Thyroid gland (tissue), 4 donors: ENCODE measurements around the gene PTPRN2. TPM values are rescaled to one million over a fixed set of nuclear protein-coding genes. Genes with fewer than 3 reads are reported as not detected.

ENCODE experiments used
- DNase-seq, 2 donors: peaks; one replicate each; pipeline ENCODE4 v3.0.0-alpha.2; 2019
- H3K27ac ChIP-seq, 3 donors: fragments of 200-600 bp; sonication (generic); 1 replicate in 2 of 3; 2 replicates in 1 of 3; pipeline ENCODE4 v1.5.1; 2016 to 2019; ENCODE audit warnings: mild to moderate bottlenecking in 1 of 3, moderate library complexity in 1 of 3
- H3K27me3 ChIP-seq: fragments of 200-600 bp; sonication (generic); one replicate; pipeline ENCODE4 v1.5.1; 2019
- H3K36me3 ChIP-seq, 2 donors: fragments of 200-600 bp; sonication (generic); one replicate each; pipeline ENCODE4 v1.5.1; 2016 to 2019
- H3K4me1 ChIP-seq, 2 donors: fragments of 200-600 bp; sonication (generic); one replicate each; pipeline ENCODE4 v1.5.1; 2017 to 2019
- H3K4me3 ChIP-seq, 3 donors: fragments of 200-600 bp; sonication (generic); replicated peaks in 1 of 3; 1 replicate in 2 of 3; 2 replicates in 1 of 3; pipeline ENCODE4 v1.5.1; 2016; ENCODE audit warnings: mild to moderate bottlenecking in 1 of 3
- H3K9me3 ChIP-seq: fragments of 200-600 bp; sonication (generic); one replicate; pipeline ENCODE4 v1.5.1; 2017
- POLR2A ChIP-seq, 2 donors: fragments of 450-650 bp; IDR thresholded peaks; one replicate each; pipeline ENCODE4 v1.6.1; 2017; ENCODE audit warnings: antibody characterized with exemption in 2 of 2, mild to moderate bottlenecking in 2 of 2, moderate library complexity in 1 of 2
- WGBS, 2 donors: methylation state at CpG; one replicate each; pipeline ENCODE4 v1.1.5; 2017; 5-methylcytosine and 5-hydroxymethylcytosine counted together
- intact Hi-C: fragments of 100-400 bp; cut with DNase I; formaldehyde crosslinking; loops from one replicate; pipeline ENCODE4 v1.15.1; 2023
- total RNA-seq, 4 donors: library from RNA; depleted of rRNA; stranded (reverse); fragments of >200 nt; gene quantifications; one replicate each; pipeline ENCODE4 v1.2.3, GENCODE V29; 2016
- TF ChIP-seq, protein P1 (sequence below), 6 experiments: fragments of 200-600 bp in 3 of 6; fragments of 450-650 bp in 3 of 6; sonication (generic) in 3 of 6; IDR thresholded peaks; one replicate each; pipeline ENCODE4 v1.5.1; 2016 to 2019; ENCODE audit warnings: antibody characterized with exemption in 6 of 6, mild to moderate bottlenecking in 2 of 6, inconsistent platforms in 1 of 6, moderate library complexity in 1 of 6

The PTPRN2 gene
- total RNA-seq, 4 donors from 2014 or later, result 4.2 to 9.9 (median 7.7) TPM

DNA sequence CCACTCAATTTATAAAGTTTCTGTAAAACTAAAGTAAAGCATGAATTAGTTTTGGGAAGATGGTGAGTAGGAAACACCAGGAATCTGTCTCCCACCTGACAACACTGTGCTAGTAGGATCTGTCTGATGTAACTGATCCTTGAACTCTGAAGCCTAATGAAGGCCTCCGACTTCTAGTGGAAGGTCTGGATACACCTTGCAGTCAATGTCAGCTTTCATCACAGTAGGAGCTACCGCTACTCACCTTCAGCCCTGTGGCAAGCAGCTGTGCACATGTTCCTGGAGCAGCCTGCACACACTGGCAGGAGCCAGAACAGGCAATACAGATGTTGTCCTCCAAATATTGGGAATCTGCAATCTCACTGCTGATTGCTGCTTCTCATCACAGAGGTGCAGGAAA is 471.4 kb downstream of the PTPRN2 start:
- H3K27ac ChIP-seq, result no peak overlapping the region
- intact Hi-C loops, result no loop called here
- WGBS, 2 donors, result 83 to 90% methylated on average over 2 of the region's 2 CpGs
- no peak for DNase-seq
- no peaks in the 10 kb centered on the region for H3K4me1 ChIP-seq
- H3K4me3 ChIP-seq, result no peak overlapping the region
- TF ChIP-seq, protein P1, sequence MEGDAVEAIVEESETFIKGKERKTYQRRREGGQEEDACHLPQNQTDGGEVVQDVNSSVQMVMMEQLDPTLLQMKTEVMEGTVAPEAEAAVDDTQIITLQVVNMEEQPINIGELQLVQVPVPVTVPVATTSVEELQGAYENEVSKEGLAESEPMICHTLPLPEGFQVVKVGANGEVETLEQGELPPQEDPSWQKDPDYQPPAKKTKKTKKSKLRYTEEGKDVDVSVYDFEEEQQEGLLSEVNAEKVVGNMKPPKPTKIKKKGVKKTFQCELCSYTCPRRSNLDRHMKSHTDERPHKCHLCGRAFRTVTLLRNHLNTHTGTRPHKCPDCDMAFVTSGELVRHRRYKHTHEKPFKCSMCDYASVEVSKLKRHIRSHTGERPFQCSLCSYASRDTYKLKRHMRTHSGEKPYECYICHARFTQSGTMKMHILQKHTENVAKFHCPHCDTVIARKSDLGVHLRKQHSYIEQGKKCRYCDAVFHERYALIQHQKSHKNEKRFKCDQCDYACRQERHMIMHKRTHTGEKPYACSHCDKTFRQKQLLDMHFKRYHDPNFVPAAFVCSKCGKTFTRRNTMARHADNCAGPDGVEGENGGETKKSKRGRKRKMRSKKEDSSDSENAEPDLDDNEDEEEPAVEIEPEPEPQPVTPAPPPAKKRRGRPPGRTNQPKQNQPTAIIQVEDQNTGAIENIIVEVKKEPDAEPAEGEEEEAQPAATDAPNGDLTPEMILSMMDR (IDR thresholded peaks at IDR 0.05), result no peak
- no peak for TF ChIP-seq POLR2A (IDR thresholded peaks at IDR 0.05)
- no peaks in the 10 kb centered on the region for H3K27me3 ChIP-seq
- no peaks in the 10 kb centered on the region for H3K36me3 ChIP-seq
- H3K9me3 ChIP-seq, result no peaks in the 10 kb centered on the region

DNA sequence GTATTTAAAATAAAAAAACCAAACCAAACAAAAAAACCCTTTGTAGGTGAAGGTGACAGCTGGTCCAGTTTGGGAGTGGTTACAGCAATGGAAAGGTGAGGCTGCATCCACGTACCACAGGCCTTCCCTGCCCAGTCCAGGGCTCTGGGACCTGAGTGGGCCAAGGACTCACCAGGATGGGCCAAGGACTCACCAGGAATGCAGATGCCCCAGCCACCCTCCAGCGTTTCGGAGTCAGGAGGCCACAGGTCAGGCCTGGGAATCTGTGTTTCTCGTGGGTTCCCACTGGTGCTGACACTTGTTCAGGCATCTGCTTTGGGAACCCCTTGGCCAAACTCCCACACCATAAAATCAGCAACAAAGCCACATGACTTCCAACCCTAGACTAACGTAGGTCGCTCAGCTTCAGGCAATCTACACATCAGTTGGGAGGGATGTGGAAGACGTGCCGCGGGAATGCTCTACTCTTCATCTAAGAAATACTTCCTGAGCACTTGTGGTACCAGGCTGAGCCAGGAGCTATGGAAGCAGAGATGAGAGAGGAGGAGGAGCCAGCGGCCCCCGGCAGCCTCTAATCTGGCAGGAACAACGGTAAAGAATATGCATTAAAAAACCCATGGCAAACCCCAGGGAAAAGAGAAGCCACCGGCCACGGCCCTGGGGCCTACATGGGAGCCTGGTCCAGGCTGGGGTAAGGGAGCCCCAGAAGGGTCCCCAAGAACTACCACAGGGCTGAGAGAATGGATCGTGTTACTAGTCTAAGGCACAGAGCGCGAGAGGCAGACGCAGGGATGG is 473.4 kb downstream of the PTPRN2 start:
- H3K36me3 ChIP-seq, result no peaks in the 10 kb centered on the region
- H3K4me1 ChIP-seq, result no peaks in the 10 kb centered on the region
- no peak for TF ChIP-seq POLR2A (IDR thresholded peaks at IDR 0.05)
- TF ChIP-seq, protein P1 (IDR thresholded peaks at IDR 0.05), result no peak
- H3K4me3 ChIP-seq, result no peak overlapping the region
- intact Hi-C loops, result no loop called here
- no peaks in the 10 kb centered on the region for H3K9me3 ChIP-seq
- no peak overlapping the region for H3K27ac ChIP-seq
- DNase-seq, result no peak
- no peaks in the 10 kb centered on the region for H3K27me3 ChIP-seq
- 87 to 90% methylated on average over 15 to 18 of the region's 18 CpGs for WGBS, 2 donors

DNA sequence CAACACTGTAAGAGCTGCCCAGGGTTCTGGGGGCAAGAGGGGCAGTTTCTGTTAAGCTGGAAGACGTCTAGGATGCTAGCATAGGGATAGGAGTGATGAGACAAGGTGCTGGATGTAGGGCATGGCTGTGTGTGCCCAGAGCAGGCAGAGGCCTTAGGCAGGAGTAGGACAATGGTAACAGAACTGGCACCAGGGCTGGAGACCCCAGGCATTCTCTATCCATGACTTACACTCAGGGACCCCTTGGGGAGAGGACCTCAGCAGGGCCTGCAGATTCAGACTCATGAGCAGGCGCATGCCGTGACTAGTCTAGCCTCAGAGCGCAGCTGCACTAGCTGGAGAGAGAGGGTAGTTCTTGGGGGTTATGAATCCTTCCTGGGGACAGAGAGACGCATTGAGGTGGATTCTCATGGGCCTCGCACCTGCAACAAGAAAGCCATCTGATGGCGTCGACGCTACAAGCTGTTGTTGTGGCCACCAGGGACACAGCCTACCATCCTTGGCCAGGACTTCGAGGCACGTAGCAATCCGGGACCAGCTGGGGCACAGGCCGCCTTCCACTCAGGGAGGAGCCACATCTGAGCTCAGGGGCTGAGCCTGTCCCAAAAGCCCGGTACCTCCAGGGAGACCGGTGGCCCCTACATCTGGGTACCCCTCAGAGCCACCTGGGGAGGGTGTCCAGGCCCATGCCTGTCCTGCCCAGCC is 474.1 kb downstream of the PTPRN2 start:
- Histone ChIP-seq H3K36me3 (no peaks in the 10 kb centered on the region), H3K27ac (no peak overlapping the region), H3K4me3 (no peak overlapping the region), H3K4me1 (no peaks in the 10 kb centered on the region), H3K27me3 (no peaks in the 10 kb centered on the region), H3K9me3 (no peaks in the 10 kb centered on the region)
- TF ChIP-seq, protein P1 (IDR thresholded peaks at IDR 0.05), result no peak
- no peak for TF ChIP-seq POLR2A (IDR thresholded peaks at IDR 0.05)
- DNase-seq, result no peak
- 92 to 94% methylated on average over 12 to 14 of the region's 15 CpGs for WGBS, 2 donors
- intact Hi-C loops, result no loop called here

DNA sequence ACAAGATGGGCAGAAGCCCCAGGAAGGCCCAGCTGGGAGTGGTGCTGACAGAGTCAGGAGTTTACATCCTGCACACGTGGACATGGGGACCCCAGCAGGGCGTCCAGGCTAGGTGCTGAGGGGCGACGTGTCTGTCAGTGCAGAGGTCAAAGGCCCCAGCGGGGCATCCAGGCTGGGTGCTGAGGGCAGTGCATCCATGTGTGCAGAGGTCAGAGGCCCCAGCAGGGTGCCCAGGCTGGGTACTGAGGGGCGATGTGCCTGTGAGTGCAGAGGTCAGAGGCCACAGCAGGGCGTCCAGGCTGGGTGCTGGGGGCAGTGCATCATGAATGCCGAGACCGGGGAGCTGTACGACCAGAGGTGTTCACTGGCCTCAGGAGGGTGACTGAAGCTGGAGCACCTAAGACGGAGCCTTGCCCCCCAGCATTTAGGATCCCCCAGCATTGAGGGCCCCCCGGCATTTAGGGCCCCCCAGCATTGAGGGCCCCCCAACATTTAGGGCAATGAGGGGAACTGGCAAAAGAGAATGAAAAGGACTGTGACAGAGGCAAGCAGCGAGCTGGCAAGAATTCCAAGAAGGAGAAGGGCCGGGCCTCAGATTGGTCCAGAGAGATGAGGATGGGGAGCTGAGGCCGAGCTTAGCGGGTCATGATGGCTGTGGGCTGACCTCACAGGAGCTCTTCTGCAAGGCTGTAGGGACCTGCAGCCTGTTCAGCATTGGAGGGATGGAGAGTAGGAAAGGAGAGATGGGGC is 474.9 kb downstream of the PTPRN2 start:
- H3K9me3 ChIP-seq, result no peaks in the 10 kb centered on the region

More for the DNA sequence above, 474.9 kb downstream of the PTPRN2 start:
- H3K4me3 ChIP-seq, result no peak overlapping the region
- no peak overlapping the region for H3K27ac ChIP-seq
- H3K36me3 ChIP-seq, result no peaks in the 10 kb centered on the region
- no peak for DNase-seq
- no peaks in the 10 kb centered on the region for H3K27me3 ChIP-seq
- WGBS, 2 donors, result 85 to 91% methylated on average over 9 to 16 of the region's 16 CpGs
- TF ChIP-seq, protein P1 (IDR thresholded peaks at IDR 0.05), result no peak
- TF ChIP-seq POLR2A (IDR thresholded peaks at IDR 0.05), result no peak
- intact Hi-C loops, result no loop called here
- no peaks in the 10 kb centered on the region for H3K4me1 ChIP-seq
